ENCODE measurements around the gene LRRK1.

Gene LRRK1

GRCh38 chr15:100900136-100900794 is 18.9 kb upstream of the LRRK1 start:
- H3K27me3 ChIP-seq: no peaks in the 10 kb centered on the region
- H3K9me3 ChIP-seq: no peaks in the 10 kb centered on the region
- peaks cover 7% of the 10 kb centered on the region for H3K4me1 ChIP-seq
- H3K4me3 ChIP-seq (ENCODE audit: low read depth, low read length): no peak overlapping the region
- peak; percentile 33 for DNase-seq
- TF ChIP-seq, protein P1, sequence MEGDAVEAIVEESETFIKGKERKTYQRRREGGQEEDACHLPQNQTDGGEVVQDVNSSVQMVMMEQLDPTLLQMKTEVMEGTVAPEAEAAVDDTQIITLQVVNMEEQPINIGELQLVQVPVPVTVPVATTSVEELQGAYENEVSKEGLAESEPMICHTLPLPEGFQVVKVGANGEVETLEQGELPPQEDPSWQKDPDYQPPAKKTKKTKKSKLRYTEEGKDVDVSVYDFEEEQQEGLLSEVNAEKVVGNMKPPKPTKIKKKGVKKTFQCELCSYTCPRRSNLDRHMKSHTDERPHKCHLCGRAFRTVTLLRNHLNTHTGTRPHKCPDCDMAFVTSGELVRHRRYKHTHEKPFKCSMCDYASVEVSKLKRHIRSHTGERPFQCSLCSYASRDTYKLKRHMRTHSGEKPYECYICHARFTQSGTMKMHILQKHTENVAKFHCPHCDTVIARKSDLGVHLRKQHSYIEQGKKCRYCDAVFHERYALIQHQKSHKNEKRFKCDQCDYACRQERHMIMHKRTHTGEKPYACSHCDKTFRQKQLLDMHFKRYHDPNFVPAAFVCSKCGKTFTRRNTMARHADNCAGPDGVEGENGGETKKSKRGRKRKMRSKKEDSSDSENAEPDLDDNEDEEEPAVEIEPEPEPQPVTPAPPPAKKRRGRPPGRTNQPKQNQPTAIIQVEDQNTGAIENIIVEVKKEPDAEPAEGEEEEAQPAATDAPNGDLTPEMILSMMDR (IDR thresholded peaks at IDR 0.05; ENCODE audit: low read depth, low read length): no peak
- no peaks in the 10 kb centered on the region for H3K36me3 ChIP-seq

GRCh38 chr15:100900795-100901169 is 18.4 kb upstream of the LRRK1 start:
- TF ChIP-seq, protein P1 (IDR thresholded peaks at IDR 0.05; ENCODE audit: low read depth, low read length): no peak
- Histone ChIP-seq H3K4me3 (ENCODE audit: low read depth, low read length) (no peak overlapping the region), H3K9me3 (no peaks in the 10 kb centered on the region), H3K36me3 (no peaks in the 10 kb centered on the region), H3K27me3 (no peaks in the 10 kb centered on the region), H3K4me1 (peaks cover 7% of the 10 kb centered on the region)
- no peak for DNase-seq

DNA sequence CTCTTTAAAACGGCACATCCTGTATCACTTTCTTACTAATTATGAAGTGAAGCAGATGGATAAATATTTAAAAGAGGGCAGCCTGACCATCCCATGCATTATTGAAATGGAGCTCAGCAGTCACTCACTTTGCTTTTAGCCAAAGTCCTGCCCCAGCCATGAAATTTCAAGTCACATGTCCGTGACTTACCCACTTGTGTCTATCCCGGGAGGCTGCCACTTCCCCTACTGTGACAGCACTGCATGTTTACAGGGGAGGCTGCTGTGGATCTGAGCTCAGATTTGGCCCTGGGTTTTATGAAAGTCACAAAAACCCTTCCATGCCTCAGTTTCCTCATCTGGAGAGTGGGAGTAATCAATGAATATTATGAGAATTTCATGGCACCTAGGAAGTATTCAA is 17.9 kb upstream of the LRRK1 start:
- Histone ChIP-seq H3K36me3 (no peaks in the 10 kb centered on the region), H3K4me3 (ENCODE audit: low read depth, low read length) (no peak overlapping the region), H3K27me3 (no peaks in the 10 kb centered on the region), H3K4me1 (peaks cover 7% of the 10 kb centered on the region), H3K9me3 (no peaks in the 10 kb centered on the region)
- DNase-seq: no peak
- TF ChIP-seq, protein P1 (IDR thresholded peaks at IDR 0.05; ENCODE audit: low read depth, low read length): no peak

GRCh38 chr15:100901702-100902435 is 17.3 kb upstream of the LRRK1 start:
- H3K27me3 ChIP-seq: no peaks in the 10 kb centered on the region
- H3K4me1 ChIP-seq: peaks cover 7% of the 10 kb centered on the region
- TF ChIP-seq, protein P1 (IDR thresholded peaks at IDR 0.05; ENCODE audit: low read depth, low read length): no peak
- H3K36me3 ChIP-seq: no peaks in the 10 kb centered on the region
- H3K4me3 ChIP-seq (ENCODE audit: low read depth, low read length): peak overlapping the region; percentile 34
- H3K9me3 ChIP-seq: no peaks in the 10 kb centered on the region
- no peak for DNase-seq

- H3K4me3 ChIP-seq (ENCODE audit: low read depth, low read length): peak overlapping the region; percentile 34
These were observed 16.6 kb upstream of the LRRK1 start for GRCh38 chr15:100902436-100903167.

More at GRCh38 chr15:100902436-100903167, 16.6 kb upstream of the LRRK1 start:
- peaks cover 7% of the 10 kb centered on the region for H3K4me1 ChIP-seq
- DNase-seq: peak; percentile 78
- TF ChIP-seq, protein P1 (IDR thresholded peaks at IDR 0.05; ENCODE audit: low read depth, low read length): peak; percentile 28; the same call in 1 of the 2 replicates
- no peaks in the 10 kb centered on the region for H3K9me3 ChIP-seq
- H3K27me3 ChIP-seq: no peaks in the 10 kb centered on the region
- H3K36me3 ChIP-seq: no peaks in the 10 kb centered on the region
